H1 (cell line): ENCODE measurements around the gene ARTN. TPM values are rescaled to one million over a fixed set of nuclear protein-coding genes. Genes with fewer than 3 reads are reported as not detected.
A peak's percentile ranks its signal among the peaks of the same experiment; 100 is the strongest.

Experiments used
- CHD7 ChIP-seq: fragments of 300-600 bp; sonication (generic); IDR thresholded peaks from 2 replicates; pipeline ENCODE4 v1.7.1; 2012; ENCODE audit warnings: low read length, moderate library complexity, mild to moderate bottlenecking, inconsistent platforms; ENCODE audit not compliant: insufficient replicate concordance
- CTCF ChIP-seq, 3 experiments: IDR thresholded peaks; 1 replicate in 2 of 3; 2 replicates in 1 of 3; pipeline versions ENCODE4 v1.5.1 to v1.6.1; 2011; ENCODE audit warnings: low read length in 3 of 3, mild to moderate bottlenecking in 3 of 3, inconsistent platforms in 2 of 3, low read depth in 1 of 3, moderate library complexity in 1 of 3; ENCODE audit not compliant: insufficient read depth in 1 of 3; ENCODE audit errors: control extremely low read depth in 1 of 3
- MAX ChIP-seq: IDR thresholded peaks from 2 replicates; pipeline ENCODE4 v1.6.1; 2012; ENCODE audit warnings: inconsistent platforms
- RBBP5 ChIP-seq: IDR thresholded peaks from 2 replicates; pipeline ENCODE4 v1.7.1; 2012; ENCODE audit warnings: low read depth, mild to moderate bottlenecking, inconsistent platforms, low read length, moderate library complexity, borderline replicate concordance
- YY1 ChIP-seq: IDR thresholded peaks from 2 replicates; pipeline ENCODE4 v1.6.1; 2011; ENCODE audit warnings: low read depth, mild to moderate bottlenecking, low read length
- polyA plus RNA-seq, 7 experiments: library from polyadenylated mRNA; depleted of rRNA in 3 of 7; stranded (reverse) in 5 of 7; unstranded in 2 of 7; fragments of >200 nt in 5 of 7; fragments of 200-250 nt in 2 of 7; gene quantifications; 1 replicate in 5 of 7; 2 replicates in 1 of 7; 4 replicates in 1 of 7; pipeline versions ENCODE4 v1.2.1 to v1.2.3, GENCODE V29; 2011 to 2013; ENCODE audit warnings: missing spikeins in 2 of 7, mixed read lengths in 2 of 7
- total RNA-seq: library from RNA; stranded (reverse); fragmentation: NEBNext Ultra II Directional; extraction: Animal tissue kit (Norgen Biotek cat#: 25700); gene quantifications from 2 replicates; pipeline ENCODE4 v1.2.1, GENCODE V29; 2021

ARTN gene
- total and polyA plus RNA-seq, 2 of the 8 experiments (the other 6 are each of a cell fraction or from before 2014, with no cell fraction given), result 13.5 to 22.7 TPM

GRCh38 chr1:43946236-43947060 lies 12.8 kb downstream of the ARTN start, which contains the start of gene IPO13 (continued):
- TF ChIP-seq CHD7 (no peak), CTCF (IDR thresholded peaks at IDR 0.05; ENCODE audit: control extremely low read depth in 1 of 3, insufficient read depth in 1 of 3, low read depth in 1 of 3, low read length in 3 of 3) (peak; percentile 75 to 85 (median 82)), MAX (peak; percentile 95), RBBP5 (no peak), YY1 (no peak)
